ENCODE measurements around the gene B3GNT2.
"Not testable (repeated sequence)": the region's sequence is repeated elsewhere in the genome, so short reads cannot be mapped to it uniquely, and the experiment has no call there.

B3GNT2 gene, protein sequence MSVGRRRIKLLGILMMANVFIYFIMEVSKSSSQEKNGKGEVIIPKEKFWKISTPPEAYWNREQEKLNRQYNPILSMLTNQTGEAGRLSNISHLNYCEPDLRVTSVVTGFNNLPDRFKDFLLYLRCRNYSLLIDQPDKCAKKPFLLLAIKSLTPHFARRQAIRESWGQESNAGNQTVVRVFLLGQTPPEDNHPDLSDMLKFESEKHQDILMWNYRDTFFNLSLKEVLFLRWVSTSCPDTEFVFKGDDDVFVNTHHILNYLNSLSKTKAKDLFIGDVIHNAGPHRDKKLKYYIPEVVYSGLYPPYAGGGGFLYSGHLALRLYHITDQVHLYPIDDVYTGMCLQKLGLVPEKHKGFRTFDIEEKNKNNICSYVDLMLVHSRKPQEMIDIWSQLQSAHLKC

DNA sequence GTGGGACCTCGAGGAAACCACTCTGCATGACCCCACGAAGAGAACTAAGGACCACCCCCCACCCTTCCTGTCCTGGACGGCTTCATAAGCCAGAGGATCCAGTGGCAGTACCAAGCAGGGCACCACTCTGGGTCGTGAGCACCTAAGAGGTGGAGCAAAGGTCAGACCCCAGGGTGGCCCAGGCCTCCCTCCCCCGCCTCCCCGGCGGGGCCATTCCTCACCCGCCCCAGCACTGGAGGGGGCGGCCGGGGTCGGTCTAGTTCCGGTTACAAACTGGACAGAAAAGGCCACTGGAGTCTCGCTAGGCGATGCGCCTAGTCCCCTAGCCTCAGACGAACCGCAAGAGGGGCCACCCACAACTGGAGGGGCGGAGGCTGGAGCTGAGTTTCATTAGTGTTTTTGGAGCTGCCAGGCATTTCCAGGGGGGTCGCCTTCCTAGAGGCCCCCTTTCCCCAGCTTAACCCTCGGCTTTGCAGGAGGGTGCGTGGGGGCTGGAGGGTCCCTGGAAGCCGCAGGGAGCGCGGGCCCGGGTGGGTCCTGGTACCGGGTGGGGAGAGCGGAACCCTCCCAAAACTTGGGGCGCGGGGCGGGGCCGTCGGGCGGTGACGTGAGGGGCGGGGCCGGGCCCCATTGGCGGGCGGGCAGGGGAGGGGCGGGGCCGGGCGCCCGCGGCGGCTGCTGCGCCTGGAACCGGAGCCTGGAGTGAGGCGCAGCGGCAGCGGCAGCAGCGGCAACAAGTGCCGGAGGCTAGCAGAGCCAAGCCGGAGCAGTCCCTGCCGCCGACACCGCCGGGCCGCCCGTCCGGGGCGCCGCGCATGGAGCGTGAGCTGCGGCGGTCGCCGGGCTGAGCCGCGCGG, at the start of gene B3GNT2:
Gene B3GNT2, plus strand, starts transcription at position 695 of the 857 bp plus-strand sequence. CDS start 26,106 bp downstream, outside the sequence.
- peak; percentile 69 to 80 (median 71) for DNase-seq (ENCODE audit: low read depth in 2 of 3, low spot score in 1 of 3)

DNA sequence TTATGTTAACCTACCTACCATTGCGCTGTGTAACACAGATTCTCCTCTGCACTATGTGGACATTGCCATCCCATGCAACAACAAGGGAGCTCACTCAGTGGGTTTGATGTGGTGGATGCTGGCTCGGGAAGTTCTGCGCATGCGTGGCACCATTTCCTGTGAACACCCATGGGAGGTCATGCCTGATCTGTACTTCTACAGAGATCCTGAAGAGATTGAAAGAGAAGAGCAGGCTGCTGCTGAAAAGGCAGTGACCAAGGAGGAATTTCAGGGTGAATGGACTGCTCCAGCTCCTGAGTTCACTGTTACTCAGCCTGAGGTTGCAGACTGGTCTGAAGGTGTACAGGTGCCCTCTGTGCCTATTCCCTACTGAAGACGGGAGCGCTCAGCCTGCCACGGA, 49.1 kb upstream of the B3GNT2 start:
- DNase-seq (ENCODE audit: low read depth in 2 of 3, low spot score in 1 of 3) = not testable (repeated sequence)

DNA sequence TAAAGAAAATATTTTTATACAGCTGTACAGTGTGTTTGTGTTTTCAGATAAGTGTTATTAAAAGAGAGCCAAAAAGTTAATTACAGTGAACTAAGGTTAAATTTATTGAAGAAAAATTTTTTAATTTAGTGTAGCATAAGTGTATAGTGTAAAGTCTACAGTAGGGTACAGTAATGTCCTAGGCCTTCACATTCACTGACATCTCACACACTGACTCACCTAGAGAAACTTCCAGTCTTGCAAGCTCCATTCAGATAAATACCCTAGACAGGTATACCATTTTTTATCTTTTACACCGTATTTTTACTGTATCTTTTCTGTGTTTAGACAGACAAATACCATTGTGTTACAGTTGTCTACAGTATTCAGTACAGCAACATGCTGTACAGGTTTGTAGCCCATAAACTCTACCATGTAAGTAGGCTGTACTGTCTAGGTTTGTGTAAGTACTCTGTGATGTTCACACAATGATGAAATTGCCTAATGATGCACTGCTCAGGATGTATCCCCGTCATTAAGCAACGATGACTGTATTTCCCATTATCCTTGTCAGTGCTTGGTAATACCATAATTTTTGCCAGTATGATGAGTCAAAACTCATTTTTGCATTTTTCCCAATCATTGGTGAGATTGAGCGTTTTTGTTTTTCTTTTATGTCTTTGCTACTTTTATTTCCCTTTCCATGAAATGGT, 48.2 kb upstream of the B3GNT2 start:
- no peak for DNase-seq (ENCODE audit: low read depth in 2 of 3, low spot score in 1 of 3)

DNA sequence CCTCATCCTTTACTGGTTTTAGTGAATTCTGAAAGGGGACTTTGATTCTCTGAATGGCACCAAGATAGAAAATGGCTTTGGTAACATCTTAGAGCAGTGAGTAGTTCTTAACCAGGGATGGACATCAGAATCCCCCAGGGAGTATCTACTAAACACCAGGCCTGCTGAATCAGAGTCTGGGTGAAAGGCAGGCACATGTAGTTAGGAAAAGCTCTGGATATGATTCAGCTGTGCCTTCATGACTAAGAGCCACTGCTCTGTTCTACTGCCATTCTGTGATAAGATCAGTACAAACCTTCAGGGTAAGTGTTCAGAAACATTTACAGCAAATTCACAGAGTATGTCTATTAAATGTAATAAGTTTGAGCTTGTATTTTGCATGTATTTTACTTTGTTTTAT, 46.2 kb upstream of the B3GNT2 start:
- DNase-seq (ENCODE audit: low read depth in 2 of 3, low spot score in 1 of 3) = no peak

DNA sequence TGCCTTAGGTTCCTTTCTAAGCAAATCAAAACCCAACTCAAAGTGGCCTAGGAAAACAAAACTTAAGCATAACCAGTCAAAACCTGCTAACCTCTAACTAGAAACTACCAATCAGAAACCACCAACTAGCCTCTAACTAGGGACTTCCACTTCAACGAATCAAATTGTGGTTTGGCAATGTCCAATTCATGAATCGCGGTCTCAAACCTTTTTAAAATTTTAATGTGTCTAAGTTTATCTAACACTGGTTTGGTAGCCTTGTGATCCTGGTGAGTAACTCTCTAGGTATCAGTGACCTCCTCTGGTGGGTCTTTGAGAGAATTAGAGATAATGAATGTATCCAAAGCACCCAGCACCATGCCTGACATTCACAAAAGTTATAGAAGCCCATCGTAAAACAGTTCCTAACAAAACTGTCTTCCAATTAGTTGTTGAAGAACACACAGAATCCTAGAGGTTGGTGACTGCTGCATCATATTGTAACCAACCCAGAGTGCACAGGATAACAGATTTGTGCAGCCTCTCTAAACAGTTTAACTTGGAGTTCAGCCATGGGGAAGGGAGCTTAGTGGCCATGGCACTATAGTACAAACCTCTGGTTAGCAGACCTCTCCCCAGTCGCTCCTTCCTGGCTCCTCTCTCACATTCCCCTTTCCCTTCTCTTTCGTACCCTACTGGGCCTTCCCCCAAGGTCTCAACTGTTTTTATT, 45.2 kb upstream of the B3GNT2 start:
- DNase-seq (ENCODE audit: low read depth in 2 of 3, low spot score in 1 of 3) = no peak

DNA sequence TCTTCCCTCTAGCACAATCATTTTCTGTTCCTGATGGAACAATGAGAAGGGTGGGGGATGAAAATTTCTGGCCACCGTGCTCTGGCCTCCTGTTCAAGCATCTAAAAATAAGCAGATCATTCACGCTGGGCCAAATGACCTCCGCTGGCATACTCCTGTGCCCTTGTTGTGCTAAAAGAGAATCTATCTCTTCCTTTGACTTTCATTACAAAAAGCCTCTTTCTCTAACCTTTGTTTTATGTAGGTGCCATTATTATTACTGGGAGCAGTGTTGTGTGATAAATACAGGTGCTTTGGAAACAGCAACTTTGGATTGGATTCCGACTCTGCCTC, 44.6 kb upstream of the B3GNT2 start:
- no peak for DNase-seq (ENCODE audit: low read depth in 2 of 3, low spot score in 1 of 3)

DNA sequence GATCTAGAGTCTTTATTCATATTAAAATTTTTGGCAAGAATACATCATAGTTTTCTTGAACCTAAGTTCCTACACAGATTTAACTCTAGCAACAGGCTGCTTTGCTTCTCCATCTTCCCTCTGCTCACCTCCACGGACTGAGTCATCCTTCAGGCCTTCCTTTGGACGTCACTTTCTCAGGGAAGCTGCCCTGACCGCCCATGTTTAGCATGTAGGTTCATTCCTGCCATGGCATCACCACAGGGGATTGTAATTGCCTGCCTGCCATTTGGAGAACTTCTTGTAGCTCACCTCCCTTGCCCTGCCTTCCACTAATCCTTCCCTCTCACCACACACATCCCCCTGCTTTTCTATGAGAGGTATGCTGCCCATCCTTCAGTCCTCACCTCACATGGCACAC, 43.9 kb upstream of the B3GNT2 start:
- no peak for DNase-seq (ENCODE audit: low read depth in 2 of 3, low spot score in 1 of 3)

DNA sequence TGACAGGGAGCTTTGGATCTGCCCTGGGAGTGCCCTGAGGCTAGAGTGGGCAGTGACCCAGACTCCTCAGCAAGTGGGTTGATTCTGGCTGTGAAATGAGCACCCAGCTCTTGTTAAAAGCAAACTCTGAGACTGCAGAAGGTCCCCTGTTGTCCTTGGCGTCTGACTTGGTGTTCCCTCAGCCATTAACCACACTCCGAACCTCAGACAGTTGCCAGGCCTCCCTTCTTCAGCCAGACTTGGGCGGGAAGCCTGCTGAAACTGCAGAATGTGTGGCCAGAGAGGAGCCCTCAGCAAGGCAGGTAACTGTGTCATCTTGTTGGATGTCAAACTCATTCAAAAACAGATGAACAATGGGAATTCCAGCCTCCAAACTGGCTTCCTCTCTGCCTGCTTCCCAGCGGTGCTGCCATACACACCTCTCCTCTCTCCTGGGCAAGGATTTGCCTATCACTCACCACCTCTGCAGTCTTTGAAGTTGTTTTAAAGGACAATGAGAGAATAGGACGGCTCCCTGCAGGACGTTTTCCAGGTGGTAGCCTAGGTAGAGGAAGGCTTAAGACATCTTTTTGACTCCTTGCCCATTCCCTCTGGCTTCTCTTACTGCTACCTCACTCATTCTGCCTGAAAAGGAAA, 38.9 kb upstream of the B3GNT2 start:
- no peak for DNase-seq (ENCODE audit: low read depth in 2 of 3, low spot score in 1 of 3)

DNA sequence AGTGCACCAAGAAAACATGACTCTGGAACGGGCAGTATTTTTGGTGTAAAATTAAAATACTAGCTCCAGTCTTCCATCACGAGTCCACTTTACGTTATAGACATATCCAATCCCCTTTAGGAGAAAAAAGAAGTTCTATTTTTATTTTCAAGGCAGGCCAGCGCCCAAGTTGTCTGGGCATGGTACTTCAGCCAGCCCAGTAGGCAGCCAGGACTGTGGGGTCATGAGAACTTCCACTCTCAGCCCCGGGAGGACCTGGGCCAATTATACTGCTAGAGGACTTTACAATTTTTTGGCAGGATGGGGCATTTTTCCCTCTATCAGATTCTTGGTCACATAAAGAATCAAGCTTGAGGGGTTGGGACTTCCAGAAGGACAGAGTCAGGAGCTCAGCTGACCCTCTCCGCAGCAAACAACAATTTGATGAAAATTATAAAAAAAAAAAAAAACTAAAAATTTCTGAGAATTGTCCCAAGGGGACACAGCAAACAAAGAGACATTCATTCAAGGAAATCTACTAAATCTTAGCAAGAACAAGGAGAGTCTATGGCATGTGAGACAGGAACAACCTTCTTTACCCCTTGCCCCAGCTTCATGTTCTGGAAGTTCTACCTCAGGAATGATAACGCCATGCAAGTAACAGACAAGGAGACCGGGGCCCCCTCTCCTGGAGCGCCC, 37.3 kb upstream of the B3GNT2 start:
- no peak for DNase-seq (ENCODE audit: low read depth in 2 of 3, low spot score in 1 of 3)

DNA sequence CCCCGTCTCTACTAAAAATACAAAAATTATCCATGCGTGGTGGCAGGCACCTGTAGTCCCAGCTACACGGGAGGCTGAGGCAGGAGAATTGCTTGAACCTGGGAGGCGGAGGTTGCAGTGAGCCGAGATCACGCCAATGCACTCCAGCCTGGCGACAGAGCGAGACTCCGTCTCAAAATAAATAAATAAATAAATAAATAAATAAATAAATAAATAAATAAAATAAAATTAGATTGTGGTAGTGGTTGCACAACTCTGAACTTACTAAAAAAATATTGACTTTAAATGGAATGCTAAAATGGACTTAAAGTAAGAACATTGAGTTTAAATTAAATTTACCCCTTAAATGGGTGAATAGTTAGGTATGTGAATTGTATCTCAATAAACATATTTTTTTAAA, 35.2 kb upstream of the B3GNT2 start:
- DNase-seq (ENCODE audit: low read depth in 2 of 3, low spot score in 1 of 3) = not testable (repeated sequence)

DNA sequence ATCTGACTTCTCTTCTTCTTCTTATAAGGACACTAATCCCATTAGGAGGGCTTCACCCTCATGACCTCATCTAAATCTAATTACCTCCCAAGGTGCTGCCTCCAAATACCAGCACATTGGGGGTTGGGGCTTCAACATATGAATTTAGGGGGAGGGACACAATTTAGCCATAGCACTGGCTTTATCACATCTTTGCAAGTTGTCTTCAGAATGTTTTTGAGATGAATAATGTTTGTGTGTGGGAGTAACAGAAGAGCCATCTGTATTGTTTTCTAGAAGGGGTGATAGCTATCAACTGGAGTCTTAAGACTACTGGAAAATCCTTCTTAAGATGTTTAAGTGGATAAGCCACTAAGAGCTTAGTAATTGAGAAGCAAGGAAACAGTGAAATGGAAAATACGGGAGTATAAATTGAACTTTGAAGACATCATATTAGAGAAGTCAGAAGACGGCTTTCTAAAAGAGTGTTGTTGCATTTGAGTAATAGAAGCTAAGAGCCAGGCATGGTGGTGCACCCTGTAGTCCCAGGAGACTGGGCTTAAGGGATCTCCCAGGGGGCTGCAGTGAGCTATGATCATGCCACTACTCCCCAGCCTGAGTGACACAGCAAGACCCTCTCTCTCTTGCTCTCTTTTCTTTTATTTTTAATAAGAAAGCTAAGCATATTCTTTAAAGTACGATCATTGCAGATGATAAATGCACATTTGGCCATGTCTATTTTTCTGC, 32.6 kb upstream of the B3GNT2 start:
- no peak for DNase-seq (ENCODE audit: low read depth in 2 of 3, low spot score in 1 of 3)

DNA sequence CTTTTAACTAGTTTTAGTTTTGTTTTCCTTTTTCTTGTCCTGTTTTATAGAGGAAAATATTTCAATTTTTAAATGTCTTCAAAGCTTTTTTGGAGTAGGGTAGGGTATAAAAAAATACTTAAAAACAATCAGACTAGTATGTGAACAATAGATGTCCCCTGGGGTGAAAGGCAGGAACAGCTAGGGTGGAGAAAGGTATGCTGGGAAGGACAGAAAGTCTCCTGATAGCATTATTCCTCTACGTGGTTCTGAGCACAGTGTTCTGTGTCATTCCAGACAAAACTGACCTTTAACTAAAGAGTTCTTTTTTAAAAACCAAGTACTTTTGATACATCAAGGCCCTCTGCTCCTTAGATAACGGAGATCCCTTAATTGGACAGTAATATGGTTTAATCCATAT, 32.1 kb upstream of the B3GNT2 start:
- DNase-seq (ENCODE audit: low read depth in 2 of 3, low spot score in 1 of 3) = no peak

DNA sequence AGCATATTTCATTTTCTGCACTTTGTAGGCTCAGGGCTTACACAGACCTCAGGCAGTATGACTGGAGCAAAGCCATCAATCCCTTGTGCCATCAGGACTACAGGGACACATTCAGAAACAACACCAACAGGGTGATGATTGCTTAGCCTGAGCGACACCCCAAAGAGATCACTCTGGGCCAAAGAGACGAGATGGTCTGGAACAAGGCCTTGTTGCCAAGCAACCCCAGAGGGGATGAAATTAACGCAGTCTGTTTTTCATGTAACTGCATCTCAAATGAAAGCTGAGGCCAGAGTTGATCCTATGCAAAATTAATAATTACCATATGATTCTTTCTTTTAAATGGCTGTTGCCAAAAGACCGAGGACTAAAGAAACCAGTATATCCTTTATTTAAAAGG, 20.2 kb upstream of the B3GNT2 start:
- no peak for DNase-seq (ENCODE audit: low read depth in 2 of 3, low spot score in 1 of 3)

DNA sequence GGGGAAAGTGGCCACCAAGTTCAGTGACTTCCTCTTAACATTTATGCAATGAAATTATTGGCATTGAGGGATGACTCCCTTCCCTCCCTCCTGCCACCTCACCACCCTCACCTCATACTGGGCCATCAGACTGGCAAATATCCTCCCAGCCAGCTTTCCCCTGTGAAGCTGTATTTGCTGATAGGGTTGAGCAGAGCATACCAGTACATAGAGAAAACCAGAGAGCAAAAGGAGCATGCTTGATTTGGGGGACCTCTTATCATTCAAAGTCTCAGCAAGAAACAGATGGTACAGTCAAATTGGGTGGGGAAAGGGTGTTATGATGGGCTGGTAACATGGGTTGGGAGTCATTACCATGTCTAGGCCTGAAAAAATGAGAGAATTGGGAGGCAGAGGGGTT, 19.1 kb upstream of the B3GNT2 start:
- no peak for DNase-seq (ENCODE audit: low read depth in 2 of 3, low spot score in 1 of 3)

DNA sequence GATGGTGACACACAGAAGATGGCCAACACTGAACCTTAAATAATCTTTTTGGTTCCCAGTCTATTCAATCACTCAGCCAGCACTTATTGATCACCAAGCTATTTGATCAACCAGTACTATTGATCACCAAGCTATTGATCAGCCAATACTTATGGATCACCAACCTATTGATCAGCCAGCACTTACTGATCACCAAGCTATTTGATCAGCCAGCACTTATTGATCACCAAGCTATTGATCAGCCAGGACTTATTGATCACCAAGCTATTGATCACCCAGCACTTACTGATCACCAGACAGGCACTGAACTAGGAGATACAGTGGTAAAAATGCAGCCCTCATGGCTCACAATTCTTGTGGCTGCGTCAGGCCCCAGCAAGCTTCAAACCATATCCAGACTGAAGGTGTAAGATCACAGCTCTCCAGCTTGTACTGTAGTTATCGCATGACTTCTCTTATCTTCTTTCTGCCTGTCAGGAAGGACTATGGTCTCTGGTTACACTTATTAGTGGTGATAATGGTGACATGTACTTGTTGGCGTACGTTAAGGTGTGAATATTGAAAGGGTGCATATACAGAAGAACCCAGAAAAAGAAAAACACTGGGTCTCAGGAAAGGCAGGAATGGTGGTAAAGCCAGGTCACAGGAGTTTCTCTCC, 18.4 kb upstream of the B3GNT2 start:
- DNase-seq (ENCODE audit: low read depth in 2 of 3, low spot score in 1 of 3) = no peak

DNA sequence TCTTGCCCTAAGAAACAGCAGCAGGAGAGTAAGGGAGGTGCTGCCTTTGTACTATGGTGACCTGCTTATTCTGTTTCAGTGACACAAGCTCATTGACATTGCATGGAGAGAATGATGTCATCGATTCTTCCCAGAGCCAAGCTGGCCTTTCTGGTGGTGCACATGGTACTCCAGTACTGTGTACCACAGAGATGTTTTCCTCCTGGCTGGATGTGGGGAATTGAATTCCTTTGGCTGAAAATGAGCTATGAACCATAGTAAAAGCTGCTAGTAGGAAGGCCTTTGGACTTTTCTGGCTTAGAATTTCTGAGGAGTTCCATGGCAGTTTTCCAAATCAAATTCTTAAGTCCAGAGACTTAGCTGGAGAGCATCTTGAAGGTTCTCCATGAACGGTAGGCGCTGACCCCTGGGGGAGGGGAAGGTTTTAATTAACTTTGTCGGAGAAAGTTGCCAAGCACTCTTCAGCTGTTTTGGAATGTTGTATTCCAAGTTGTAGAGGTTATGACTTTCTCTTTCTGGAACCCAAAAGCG, 17.1 kb upstream of the B3GNT2 start:
- DNase-seq (ENCODE audit: low read depth in 2 of 3, low spot score in 1 of 3) = no peak

DNA sequence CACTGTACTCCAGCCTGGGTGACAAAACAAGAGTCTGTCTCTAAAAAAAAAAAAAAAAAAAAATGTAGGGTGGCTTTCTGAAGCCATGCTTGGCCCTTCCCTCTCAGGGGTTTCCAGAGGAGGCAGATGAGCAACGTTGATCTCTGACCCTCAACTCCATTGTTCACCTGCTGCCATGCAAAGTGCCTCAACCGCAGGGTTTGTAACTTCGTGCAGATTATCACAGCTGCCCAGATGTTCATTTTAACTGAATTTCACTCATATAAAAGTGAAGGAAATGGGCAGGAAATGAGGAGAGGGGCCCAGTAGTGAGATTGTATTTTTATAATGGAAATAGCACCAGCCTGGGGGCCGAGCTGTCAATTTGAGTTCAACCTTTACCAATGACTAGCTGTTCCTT, 14.9 kb upstream of the B3GNT2 start:
- DNase-seq (ENCODE audit: low read depth in 2 of 3, low spot score in 1 of 3) = no peak

DNA sequence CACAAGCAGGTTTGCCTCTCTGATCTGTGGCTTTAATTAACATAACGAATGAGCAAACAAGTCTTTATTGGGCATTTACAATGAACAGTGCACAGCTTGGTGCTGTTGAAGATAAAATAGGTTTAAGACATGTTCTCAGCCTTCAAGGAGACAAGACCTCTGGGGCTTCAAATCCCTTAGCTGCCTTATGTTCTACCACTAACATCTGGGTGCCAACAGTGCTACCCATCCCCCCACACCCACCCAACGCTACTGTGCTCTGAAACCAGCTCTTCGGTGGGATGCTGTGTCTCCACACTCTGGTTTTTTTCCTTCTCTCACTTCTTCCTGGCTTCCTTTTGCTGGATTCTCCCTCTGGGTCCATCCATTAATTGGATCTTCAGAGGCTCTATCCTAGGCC, 14.1 kb upstream of the B3GNT2 start:
- no peak for DNase-seq (ENCODE audit: low read depth in 2 of 3, low spot score in 1 of 3)
